ENCODE measurements around the gene WDR89. TPM values are rescaled to one million over a fixed set of nuclear protein-coding genes. Genes with fewer than 3 reads are reported as not detected.

The WDR89 gene, protein sequence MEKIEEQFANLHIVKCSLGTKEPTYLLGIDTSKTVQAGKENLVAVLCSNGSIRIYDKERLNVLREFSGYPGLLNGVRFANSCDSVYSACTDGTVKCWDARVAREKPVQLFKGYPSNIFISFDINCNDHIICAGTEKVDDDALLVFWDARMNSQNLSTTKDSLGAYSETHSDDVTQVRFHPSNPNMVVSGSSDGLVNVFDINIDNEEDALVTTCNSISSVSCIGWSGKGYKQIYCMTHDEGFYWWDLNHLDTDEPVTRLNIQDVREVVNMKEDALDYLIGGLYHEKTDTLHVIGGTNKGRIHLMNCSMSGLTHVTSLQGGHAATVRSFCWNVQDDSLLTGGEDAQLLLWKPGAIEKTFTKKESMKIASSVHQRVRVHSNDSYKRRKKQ
- total RNA-seq (10 to 100 TPM; 12.6 to 44.1 (median 24.0) TPM), polyA plus RNA-seq (10 to 100 TPM; 18.6 to 32.7 TPM), total RNA-seq (33.1 reads per million, percentile 62 among the genes with 10 or more reads in this experiment)

- Histone ChIP-seq H3K27me3 (ENCODE audit: control insufficient read depth in 2 of 2, insufficient read depth in 2 of 2, low read length in 2 of 2) (no peaks in the 10 kb centered on the region), H3K4me1 (ENCODE audit: control insufficient read depth in 2 of 2, insufficient read depth in 2 of 2, low read length in 2 of 2) (peaks cover 17 to 28% of the 10 kb centered on the region in 2 donors), H3K36me3 (ENCODE audit: control insufficient read depth in 2 of 3, insufficient read depth in 3 of 3, low read length in 3 of 3) (no peaks in the 10 kb centered on the region), H3K9me3 (ENCODE audit: control insufficient read depth in 2 of 3, low read length in 3 of 3) (no peaks in the 10 kb centered on the region), H3K4me3 (ENCODE audit: low read length) (peak within 1 kb of the TSS; percentile 76), H3K27ac (ENCODE audit: low read depth, low read length) (peak within 1 kb of the TSS; percentile 95)
- peaks cover 24 to 63% (median 46%) of the 10 kb centered on the region in 7 donors for H3K4me1 Mint-ChIP-seq
- POLR2A ChIA-PET: interaction anchor here (0.6 to 4.0 kb wide), 27 partner anchors 8 to 863 kb away, joined by 3 to 127 read pairs (median 4); partner anchors contain the start of genes PPP2R5E, SGPP1 and ZBTB1
- DNase-seq: peak; percentile 84 to 99 (median 97)
- ATAC-seq: peak; percentile 92
- CTCF ChIA-PET: interaction anchor here (0.6 to 1.5 kb wide), 4 partner anchors 8 to 114 kb away, joined by 4 to 8 read pairs (median 6); partner anchors contain the start of gene SGPP1
- H3K9me3 Mint-ChIP-seq: peaks cover 0 to 5% (median 1%) of the 10 kb centered on the region in 11 donors
- no peaks in the 10 kb centered on the region for H3K27me3 Mint-ChIP-seq
- H3K36me3 Mint-ChIP-seq: peaks cover 5 to 36% (median 18%) of the 10 kb centered on the region in 5 donors
- peak within 1 kb of the TSS; percentile 88 to 100 (median 97) for H3K27ac Mint-ChIP-seq
- H3K4me3 Mint-ChIP-seq: peak within 1 kb of the TSS; percentile 84 to 98 (median 91)
- intact Hi-C loops (cut with micrococcal nuclease): loop anchor here (1.0 to 5.0 kb wide), 20 partner anchors 8 to 1461 kb away; partner anchors contain the start of genes MAX (in 2 of the 2), PPP2R5E (in 2 of the 2), SGPP1 (in 2 of the 2) and ZBTB25 (in 2 of the 2)
Measured at GRCh38 chr14:63641473-63642228, at the start of gene WDR89. WDR89 (minus strand) TSS chr14:63641871; CDS start chr14:63599942, 41,929 bp downstream.

DNA sequence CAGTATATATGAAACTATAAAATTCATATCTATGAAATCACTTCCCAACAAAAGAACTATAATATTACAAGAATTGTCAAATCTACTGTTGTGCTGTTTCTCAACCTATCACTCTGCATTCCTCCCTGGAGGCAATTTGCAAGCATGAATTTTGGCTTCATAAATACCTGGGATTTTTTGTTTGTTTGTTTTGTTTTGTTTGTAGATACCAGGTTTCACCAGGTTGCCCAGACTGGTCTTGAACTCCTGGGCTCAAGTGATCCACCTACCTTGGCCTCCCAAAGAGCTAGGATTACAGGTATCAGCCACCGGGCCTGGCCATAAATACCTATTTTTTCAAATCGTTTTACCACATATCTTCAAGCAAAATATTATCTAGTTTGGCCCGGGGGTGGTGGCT is 47.5 kb upstream of the WDR89 start:
- intact Hi-C loops (cut with micrococcal nuclease): loop anchor here in 1 of 2 donors (5.0 kb wide), 1 partner anchor 38 kb away; the partner anchor contains the start of gene SGPP1

GRCh38 chr14:63686926-63687325 is 45.3 kb upstream of the WDR89 start:
- DNase-seq: no peak
- CTCF ChIA-PET: interaction anchor here (0.6 kb wide), 1 partner anchor 36 kb away, joined by 4 read pairs; no protein-coding TSS in a partner anchor
- H3K9me3 Mint-ChIP-seq: no peaks in the 10 kb centered on the region
- H3K36me3 Mint-ChIP-seq: peaks cover 4 to 34% (median 19%) of the 10 kb centered on the region in 5 donors
- ATAC-seq: no peak
- POLR2A ChIA-PET: interaction anchor here (0.7 kb wide), 1 partner anchor 9 kb away, joined by 5 read pairs; no protein-coding TSS in a partner anchor
- intact Hi-C loops (cut with micrococcal nuclease): loop anchor here in 1 of 2 donors (5.0 kb wide), 1 partner anchor 40 kb away; the partner anchor contains the start of gene SGPP1
- H3K4me1 Mint-ChIP-seq: peaks cover 0 to 5% (median 0%) of the 10 kb centered on the region in 7 donors
- no peak overlapping the region for H3K4me3 Mint-ChIP-seq
- H3K27me3 ChIP-seq (ENCODE audit: control insufficient read depth in 2 of 2, insufficient read depth in 2 of 2, low read length in 2 of 2): no peaks in the 10 kb centered on the region
- no peaks in the 10 kb centered on the region for H3K27me3 Mint-ChIP-seq
- peaks cover 0 to 5% (median 0%) of the 10 kb centered on the region in 3 experiments for H3K36me3 ChIP-seq (ENCODE audit: control insufficient read depth in 2 of 3, insufficient read depth in 3 of 3, low read length in 3 of 3)
- H3K9me3 ChIP-seq (ENCODE audit: control insufficient read depth in 2 of 3, low read length in 3 of 3): no peaks in the 10 kb centered on the region
- no peak overlapping the region for H3K27ac ChIP-seq (ENCODE audit: low read depth, low read length)
- H3K4me3 ChIP-seq (ENCODE audit: low read length): no peak overlapping the region
- H3K27ac Mint-ChIP-seq: peak overlapping the region in 1 of 9 donors; percentile 62
- no peaks in the 10 kb centered on the region for H3K4me1 ChIP-seq (ENCODE audit: control insufficient read depth in 2 of 2, insufficient read depth in 2 of 2, low read length in 2 of 2)

More for the DNA sequence above, 47.5 kb upstream of the WDR89 start:
- no peak for DNase-seq
- ChIA-PET POLR2A (interaction anchor here (1.1 kb wide), 1 partner anchor 39 kb away, joined by 3 read pairs; no protein-coding TSS in a partner anchor), CTCF (interaction anchor here (0.7 kb wide), 1 partner anchor 76 kb away, joined by 6 read pairs; no protein-coding TSS in a partner anchor)
- Mint-ChIP-seq H3K27ac (no peak overlapping the region), H3K36me3 (peaks cover 4 to 32% (median 19%) of the 10 kb centered on the region in 5 donors), H3K9me3 (no peaks in the 10 kb centered on the region), H3K4me3 (no peak overlapping the region), H3K27me3 (no peaks in the 10 kb centered on the region), H3K4me1 (peaks cover 0 to 5% (median 4%) of the 10 kb centered on the region in 7 donors)
- Histone ChIP-seq H3K27ac (ENCODE audit: low read depth, low read length) (no peak overlapping the region), H3K4me3 (ENCODE audit: low read length) (no peak overlapping the region), H3K9me3 (ENCODE audit: control insufficient read depth in 2 of 3, low read length in 3 of 3) (no peaks in the 10 kb centered on the region), H3K27me3 (ENCODE audit: control insufficient read depth in 2 of 2, insufficient read depth in 2 of 2, low read length in 2 of 2) (no peaks in the 10 kb centered on the region), H3K4me1 (ENCODE audit: control insufficient read depth in 2 of 2, insufficient read depth in 2 of 2, low read length in 2 of 2) (no peaks in the 10 kb centered on the region), H3K36me3 (ENCODE audit: control insufficient read depth in 2 of 3, insufficient read depth in 3 of 3, low read length in 3 of 3) (peaks cover 0 to 5% (median 0%) of the 10 kb centered on the region in 3 experiments)
- ATAC-seq: no peak

DNA sequence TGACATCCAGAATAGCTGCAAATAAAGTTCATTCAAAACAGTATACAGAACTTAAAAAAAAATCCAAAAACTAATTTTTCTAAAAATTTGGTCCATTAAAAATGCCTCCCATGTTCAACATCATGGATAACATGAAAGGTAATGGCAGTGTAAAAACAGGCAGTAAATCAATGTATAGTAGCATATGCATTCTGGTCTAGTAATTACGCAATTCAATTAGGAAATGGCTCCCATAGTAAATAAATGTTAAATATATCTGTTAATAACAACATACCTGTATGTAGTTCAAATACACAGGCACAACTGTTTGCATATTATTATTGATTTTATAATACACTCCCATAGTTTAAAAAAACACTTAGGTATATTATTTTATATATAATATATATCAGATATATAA is 43.7 kb upstream of the WDR89 start:
- Mint-ChIP-seq H3K27me3 (no peaks in the 10 kb centered on the region), H3K4me3 (no peak overlapping the region), H3K4me1 (peaks cover 0 to 5% (median 0%) of the 10 kb centered on the region in 7 donors), H3K9me3 (no peaks in the 10 kb centered on the region), H3K36me3 (peaks cover 4 to 32% (median 21%) of the 10 kb centered on the region in 5 donors), H3K27ac (no peak overlapping the region)
- ChIA-PET CTCF (no interaction called here), POLR2A (no interaction called here)
- no peak overlapping the region for H3K27ac ChIP-seq (ENCODE audit: low read depth, low read length)
- no peak for ATAC-seq
- no peak overlapping the region for H3K4me3 ChIP-seq (ENCODE audit: low read length)
- no peaks in the 10 kb centered on the region for H3K4me1 ChIP-seq (ENCODE audit: control insufficient read depth in 2 of 2, insufficient read depth in 2 of 2, low read length in 2 of 2)
- DNase-seq: no peak
- intact Hi-C loops (cut with micrococcal nuclease): loop anchor here in 1 of 2 donors (5.0 kb wide), 1 partner anchor 42 kb away; the partner anchor contains the start of gene SGPP1
- peaks cover 0 to 5% (median 0%) of the 10 kb centered on the region in 3 experiments for H3K36me3 ChIP-seq (ENCODE audit: control insufficient read depth in 2 of 3, insufficient read depth in 3 of 3, low read length in 3 of 3)
- no peaks in the 10 kb centered on the region for H3K27me3 ChIP-seq (ENCODE audit: control insufficient read depth in 2 of 2, insufficient read depth in 2 of 2, low read length in 2 of 2)
- H3K9me3 ChIP-seq (ENCODE audit: control insufficient read depth in 2 of 3, low read length in 3 of 3): no peaks in the 10 kb centered on the region

DNA sequence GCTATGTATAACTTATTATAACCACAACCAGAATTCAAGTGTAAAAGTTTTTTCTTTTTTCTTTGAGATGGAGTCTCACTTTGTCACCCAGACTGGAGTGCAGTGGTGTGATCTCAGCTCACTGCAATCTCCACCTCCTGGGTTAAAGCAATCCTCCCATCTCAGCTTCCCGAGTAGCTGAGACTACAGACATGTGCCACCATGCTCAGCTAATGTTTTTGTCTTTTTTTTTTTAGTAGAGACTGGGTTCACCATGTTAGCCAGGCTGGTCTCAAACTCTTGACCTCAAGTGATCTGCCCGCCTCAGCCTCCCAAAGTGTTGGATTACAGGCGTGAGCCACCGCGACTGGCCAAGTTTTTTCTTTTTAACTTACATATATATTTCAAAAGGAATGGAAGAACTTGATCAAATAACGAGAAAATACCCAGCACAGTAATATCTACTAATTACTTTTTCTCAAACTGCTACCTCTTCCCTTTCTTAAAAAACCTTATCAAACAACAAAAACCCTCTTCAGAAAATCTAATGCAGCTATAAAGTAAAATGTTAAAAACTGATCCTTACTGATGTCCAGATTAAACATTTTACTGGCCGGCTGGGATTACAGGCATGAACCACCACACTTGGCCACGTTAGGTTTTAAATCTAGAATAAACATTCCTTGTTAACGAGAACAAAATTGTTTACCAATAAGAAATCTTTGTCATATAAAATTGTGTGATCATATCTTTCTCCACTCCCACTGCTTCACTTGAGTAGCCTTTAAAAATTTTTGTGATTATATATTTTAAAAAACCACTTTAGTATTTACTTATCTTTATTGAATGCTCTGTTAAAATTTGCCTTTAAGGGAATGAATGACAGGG is 41.3 kb upstream of the WDR89 start:
- Mint-ChIP-seq H3K27ac (no peak overlapping the region), H3K4me3 (no peak overlapping the region), H3K9me3 (peaks cover 0 to 1% (median 0%) of the 10 kb centered on the region in 11 donors), H3K36me3 (peaks cover 4 to 39% (median 21%) of the 10 kb centered on the region in 5 donors), H3K4me1 (peaks cover 0 to 5% (median 2%) of the 10 kb centered on the region in 7 donors), H3K27me3 (no peaks in the 10 kb centered on the region)
- DNase-seq (no peak), ATAC-seq (no peak)
- CTCF ChIA-PET: no interaction called here
- no peaks in the 10 kb centered on the region for H3K9me3 ChIP-seq (ENCODE audit: control insufficient read depth in 2 of 3, low read length in 3 of 3)
- intact Hi-C loops (cut with micrococcal nuclease): loop anchor here in 1 of 2 donors (2.0 kb wide), 1 partner anchor 14 kb away; no protein-coding TSS in a partner anchor
- no peak overlapping the region for H3K27ac ChIP-seq (ENCODE audit: low read depth, low read length)
- POLR2A ChIA-PET: interaction anchor here (0.9 to 1.3 kb wide), 2 partner anchors 33 to 41 kb away, joined by 3 to 4 read pairs; partner anchors contain the start of gene WDR89
- no peaks in the 10 kb centered on the region for H3K4me1 ChIP-seq (ENCODE audit: control insufficient read depth in 2 of 2, insufficient read depth in 2 of 2, low read length in 2 of 2)
- H3K4me3 ChIP-seq (ENCODE audit: low read length): no peak overlapping the region
- no peaks in the 10 kb centered on the region for H3K27me3 ChIP-seq (ENCODE audit: control insufficient read depth in 2 of 2, insufficient read depth in 2 of 2, low read length in 2 of 2)
- H3K36me3 ChIP-seq (ENCODE audit: control insufficient read depth in 2 of 3, insufficient read depth in 3 of 3, low read length in 3 of 3): peaks cover 0 to 5% (median 0%) of the 10 kb centered on the region in 3 experiments
